Mesothelial cell of epicardium (in vitro differentiated cells): Measurements from ENCODE around the gene CGB1. TPM values are rescaled to one million over a fixed set of nuclear protein-coding genes. Genes with fewer than 3 reads are reported as not detected.
A peak's percentile ranks its signal among the peaks of the same experiment; 100 is the strongest.
"Not testable (repeated sequence)": the region's sequence is repeated elsewhere in the genome, so short reads cannot be mapped to it uniquely, and the experiment has no call there.

Experiments used
- DNase-seq, 2 experiments: peaks; one replicate each; pipeline ENCODE4 v3.0.0; 2021; ENCODE audit warnings: low spot score in 2 of 2; ENCODE audit not compliant: unreplicated experiment in 2 of 2
- H3K27ac Mint-ChIP-seq: 2 replicates; pipeline ENCODE4 v1.8.0; 2021; ENCODE audit warnings: mixed read lengths
- H3K27me3 Mint-ChIP-seq: 2 replicates; pipeline ENCODE4 v1.8.0; 2021; ENCODE audit warnings: low read depth, mixed read lengths
- H3K36me3 Mint-ChIP-seq: 2 replicates; pipeline ENCODE4 v1.8.0; 2021; ENCODE audit warnings: mixed read lengths
- H3K4me1 Mint-ChIP-seq: 2 replicates; pipeline ENCODE4 v1.8.0; 2021; ENCODE audit warnings: mixed read lengths
- H3K4me3 Mint-ChIP-seq: 2 replicates; pipeline ENCODE4 v1.8.0; 2021; ENCODE audit warnings: mild to moderate bottlenecking, moderate library complexity, mixed read lengths
- H3K9me3 Mint-ChIP-seq: 2 replicates; pipeline ENCODE4 v1.8.0; 2021; ENCODE audit warnings: mixed read lengths
- total RNA-seq: library from RNA; stranded (reverse); gene quantifications from 3 replicates; pipeline ENCODE4 v1.2.1, GENCODE V29; 2021
- TF ChIP-seq, protein P1 (sequence below): fragments of 200-600 bp; sonication (generic); IDR thresholded peaks from one replicate; pipeline ENCODE4 v1.5.0; 2021; ENCODE audit warnings: antibody characterized with exemption; ENCODE audit not compliant: unreplicated experiment

The CGB1 gene
- total RNA-seq, 1 donor from 2014 or later, result not detected

DNA sequence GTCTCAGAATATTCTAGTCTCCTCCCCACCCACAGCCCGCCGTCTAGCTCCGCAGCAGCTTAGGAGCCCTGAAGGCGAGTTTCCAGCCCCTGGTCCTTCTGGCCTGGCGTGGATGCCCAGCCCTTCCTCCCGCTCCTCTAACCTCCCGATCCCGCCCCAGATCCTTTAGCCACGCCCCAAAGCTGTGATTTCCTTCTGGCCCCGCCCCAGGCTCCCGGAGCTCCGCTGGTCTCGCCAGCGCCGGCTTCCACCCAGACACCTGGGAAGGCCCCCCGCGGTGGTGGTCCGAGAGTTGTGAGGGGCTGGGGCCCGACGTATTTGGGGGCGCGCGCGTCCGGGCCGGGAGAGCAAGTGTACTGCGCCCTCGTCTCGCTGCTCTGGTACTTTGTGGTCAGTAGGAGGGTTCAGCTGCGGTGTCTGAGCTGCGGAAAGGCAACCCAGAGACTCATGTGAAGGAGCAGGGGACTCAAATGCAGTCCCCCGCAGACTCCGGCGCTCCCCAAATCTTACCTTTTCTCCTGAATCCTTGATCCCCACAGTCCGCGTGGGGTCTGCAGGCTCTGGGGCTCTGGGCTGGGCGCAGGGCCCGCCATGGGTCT, 21.0 kb upstream of the CGB1 start, which contains the start of gene CGB7:
TSS of gene CGB7 (minus strand) at position 114 of the 599 bp plus-strand sequence. CDS start 2,374 bp downstream, outside the sequence.
- no peaks in the 10 kb centered on the region for H3K9me3 Mint-ChIP-seq
- H3K27ac Mint-ChIP-seq, result no peak within 1 kb of the TSS
- TF ChIP-seq, protein P1, sequence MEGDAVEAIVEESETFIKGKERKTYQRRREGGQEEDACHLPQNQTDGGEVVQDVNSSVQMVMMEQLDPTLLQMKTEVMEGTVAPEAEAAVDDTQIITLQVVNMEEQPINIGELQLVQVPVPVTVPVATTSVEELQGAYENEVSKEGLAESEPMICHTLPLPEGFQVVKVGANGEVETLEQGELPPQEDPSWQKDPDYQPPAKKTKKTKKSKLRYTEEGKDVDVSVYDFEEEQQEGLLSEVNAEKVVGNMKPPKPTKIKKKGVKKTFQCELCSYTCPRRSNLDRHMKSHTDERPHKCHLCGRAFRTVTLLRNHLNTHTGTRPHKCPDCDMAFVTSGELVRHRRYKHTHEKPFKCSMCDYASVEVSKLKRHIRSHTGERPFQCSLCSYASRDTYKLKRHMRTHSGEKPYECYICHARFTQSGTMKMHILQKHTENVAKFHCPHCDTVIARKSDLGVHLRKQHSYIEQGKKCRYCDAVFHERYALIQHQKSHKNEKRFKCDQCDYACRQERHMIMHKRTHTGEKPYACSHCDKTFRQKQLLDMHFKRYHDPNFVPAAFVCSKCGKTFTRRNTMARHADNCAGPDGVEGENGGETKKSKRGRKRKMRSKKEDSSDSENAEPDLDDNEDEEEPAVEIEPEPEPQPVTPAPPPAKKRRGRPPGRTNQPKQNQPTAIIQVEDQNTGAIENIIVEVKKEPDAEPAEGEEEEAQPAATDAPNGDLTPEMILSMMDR, result no peak
- peaks cover 18% of the 10 kb centered on the region for H3K4me1 Mint-ChIP-seq
- peak within 1 kb of the TSS; percentile 70 for H3K4me3 Mint-ChIP-seq
- DNase-seq, result peak in 1 of 2 experiments; percentile 61
- H3K36me3 Mint-ChIP-seq, result peaks cover 4% of the 10 kb centered on the region
- H3K27me3 Mint-ChIP-seq, result peaks cover 26% of the 10 kb centered on the region

DNA sequence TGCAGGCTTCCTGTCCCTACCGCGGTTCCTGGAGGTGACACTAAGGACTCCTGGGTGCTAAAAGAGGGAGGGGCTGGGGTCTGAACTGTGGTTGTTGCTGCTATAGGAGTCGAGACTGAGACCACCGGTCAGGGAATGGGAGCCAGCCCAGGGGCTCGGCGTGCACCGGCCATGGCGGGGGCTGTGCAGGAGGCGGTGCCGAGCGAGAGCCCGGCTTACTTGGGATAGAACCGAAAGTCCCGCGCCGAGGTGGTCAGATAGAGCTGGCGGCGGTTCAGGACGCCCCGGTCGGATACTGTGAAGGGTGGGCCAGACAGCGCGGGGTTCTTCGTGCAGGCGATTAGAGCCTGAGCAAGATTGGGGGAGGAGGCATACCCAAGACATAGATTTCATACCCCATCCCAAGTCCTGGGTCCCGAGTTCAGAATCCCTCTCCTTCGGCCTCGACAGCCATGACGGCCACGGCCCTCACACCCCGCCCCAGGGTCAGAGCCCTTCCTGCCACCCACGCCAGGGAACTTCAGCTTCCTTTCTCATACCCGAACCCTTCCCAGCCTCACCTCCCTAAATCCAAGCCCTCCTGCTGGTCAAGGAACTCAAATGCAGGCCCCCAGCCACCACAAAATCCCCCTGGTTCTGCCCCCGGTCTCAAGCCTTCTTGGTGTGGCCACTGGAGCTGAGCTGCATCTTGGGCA, 20.4 kb upstream of the CGB1 start:
- not testable (repeated sequence) for H3K36me3 Mint-ChIP-seq, DNase-seq, H3K9me3 Mint-ChIP-seq, H3K27ac Mint-ChIP-seq
- H3K4me3 Mint-ChIP-seq, result peak overlapping the region; percentile 70
- peaks cover 26% of the 10 kb centered on the region for H3K27me3 Mint-ChIP-seq
- peaks cover 18% of the 10 kb centered on the region for H3K4me1 Mint-ChIP-seq

DNA sequence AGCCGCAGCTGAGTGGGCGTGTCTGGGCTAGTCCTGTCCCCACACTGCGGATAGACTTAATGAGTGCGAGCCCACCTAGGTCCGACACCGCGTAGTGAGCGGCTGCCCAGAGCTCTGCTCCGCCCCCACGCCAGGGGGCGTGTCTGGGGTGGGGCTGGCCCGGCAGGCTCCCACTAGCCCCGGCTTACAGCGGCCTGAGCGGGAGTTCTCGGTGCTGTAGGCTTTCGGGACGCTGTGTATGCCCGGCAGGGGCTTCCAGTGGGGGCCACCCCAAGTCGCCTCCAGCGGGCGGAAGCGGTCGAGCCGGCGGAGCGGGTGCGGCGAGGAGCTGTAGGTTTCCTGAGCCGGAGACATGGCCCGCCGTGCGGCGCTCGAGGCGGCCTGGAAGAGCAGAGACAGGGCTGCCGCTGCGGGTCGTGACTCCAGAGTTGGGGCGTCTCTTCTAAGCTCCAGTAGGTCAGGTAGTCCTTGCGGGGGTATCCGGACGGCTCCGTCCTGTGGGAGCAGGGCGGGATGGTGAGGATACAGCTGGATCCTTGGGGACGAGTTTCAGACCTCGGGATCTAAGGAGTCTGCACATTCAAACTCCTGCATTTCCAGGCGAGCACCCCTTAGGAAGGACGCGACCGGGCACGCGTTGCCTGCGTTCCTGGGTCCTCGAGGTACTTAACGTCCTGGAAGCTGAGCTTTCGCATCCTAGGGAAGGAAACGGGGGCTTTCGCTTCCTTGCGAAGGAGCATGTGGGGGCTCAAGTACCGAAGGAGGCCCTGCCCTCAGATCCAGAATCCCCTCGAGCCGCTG, 19.6 kb upstream of the CGB1 start:
- TF ChIP-seq, protein P1, result peak; percentile 17
- peak overlapping the region; percentile 70 for H3K4me3 Mint-ChIP-seq
- no peaks in the 10 kb centered on the region for H3K9me3 Mint-ChIP-seq
- H3K4me1 Mint-ChIP-seq, result peaks cover 18% of the 10 kb centered on the region
- H3K27ac Mint-ChIP-seq, result no peak overlapping the region
- H3K36me3 Mint-ChIP-seq, result peaks cover 4% of the 10 kb centered on the region
- peaks cover 26% of the 10 kb centered on the region for H3K27me3 Mint-ChIP-seq
- peak in 1 of 2 experiments; percentile 72 for DNase-seq

DNA sequence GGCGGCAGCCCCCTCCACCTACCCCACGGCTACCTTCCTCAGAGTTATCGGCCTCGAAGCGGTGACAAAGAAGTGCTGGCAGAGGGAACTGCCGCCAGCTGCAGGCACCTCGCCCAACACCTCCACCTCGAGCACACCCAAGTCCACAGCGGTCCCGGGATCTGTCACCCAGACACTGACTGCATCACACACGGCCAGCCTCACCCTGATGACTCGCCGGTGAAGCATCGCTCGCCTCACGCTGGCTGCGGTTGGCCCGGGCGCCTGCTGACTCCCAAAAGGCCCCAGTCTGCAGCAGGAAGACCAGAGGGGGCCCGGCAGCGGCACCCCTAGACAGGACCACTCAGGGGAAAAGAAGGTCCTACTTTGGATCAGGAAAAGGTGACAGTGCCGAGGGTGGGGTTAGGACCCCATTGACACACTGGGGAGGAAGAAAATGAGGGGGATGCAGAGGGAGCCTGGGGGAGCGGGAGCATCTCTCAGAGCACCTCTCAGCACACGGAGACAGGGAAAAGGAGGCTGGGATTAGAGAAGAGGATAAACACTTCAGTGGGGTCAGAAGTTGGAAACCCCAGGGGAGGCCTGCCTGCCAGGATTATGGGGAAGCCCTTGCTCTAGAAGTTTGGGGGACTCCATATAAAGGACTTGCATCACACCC, 13.8 kb upstream of the CGB1 start:
- not testable (repeated sequence) for H3K27ac Mint-ChIP-seq, H3K4me1 Mint-ChIP-seq, DNase-seq, H3K9me3 Mint-ChIP-seq, H3K36me3 Mint-ChIP-seq, H3K27me3 Mint-ChIP-seq, H3K4me3 Mint-ChIP-seq

DNA sequence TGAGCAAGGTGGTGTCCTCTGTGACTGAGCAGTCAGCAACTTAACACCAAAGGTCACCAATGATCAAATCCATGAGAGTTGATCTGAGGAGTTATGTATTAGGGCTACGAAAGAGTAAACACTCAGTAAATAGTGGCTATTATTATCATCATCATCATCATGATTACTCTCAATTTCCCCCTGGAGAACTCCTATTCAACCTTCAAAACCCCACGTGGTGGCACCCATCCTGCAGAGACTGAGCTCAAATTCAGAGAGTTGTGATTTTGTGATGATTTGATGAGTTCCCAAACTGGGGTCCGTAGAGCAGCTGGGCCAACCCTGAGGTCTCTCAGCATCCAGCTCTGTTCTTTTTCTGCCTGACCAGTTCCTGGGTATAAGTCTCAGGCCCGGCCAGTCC, 13.1 kb upstream of the CGB1 start:
- not testable (repeated sequence) for H3K4me3 Mint-ChIP-seq, DNase-seq, H3K9me3 Mint-ChIP-seq, H3K36me3 Mint-ChIP-seq, H3K27me3 Mint-ChIP-seq, H3K27ac Mint-ChIP-seq, H3K4me1 Mint-ChIP-seq

DNA sequence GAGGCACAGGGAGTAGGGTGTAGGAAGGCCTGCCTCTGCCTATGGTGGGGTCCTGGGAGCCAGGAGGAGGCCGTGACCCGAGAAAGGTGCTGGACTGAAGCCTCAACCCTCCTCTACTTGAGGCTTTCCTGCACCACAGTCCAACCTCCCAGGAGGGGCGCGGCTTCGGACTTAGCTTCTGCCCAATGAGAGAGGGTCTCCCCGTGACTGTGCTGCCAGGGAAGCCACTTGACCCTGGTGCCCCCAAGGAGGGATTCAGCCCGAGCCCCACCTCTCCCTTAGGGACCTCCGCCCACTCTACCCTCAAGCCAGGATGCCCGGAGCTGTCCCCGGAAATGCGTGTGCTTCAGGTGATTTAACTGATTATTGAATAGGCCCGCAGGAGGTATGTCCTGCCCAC, 12.3 kb upstream of the CGB1 start, which contains the start of gene CGB8:
TSS of gene CGB8 (minus strand) at position 101 of the 400 bp plus-strand sequence. CDS start 372 bp downstream, outside the sequence.
- H3K4me1 Mint-ChIP-seq, H3K9me3 Mint-ChIP-seq, H3K36me3 Mint-ChIP-seq, H3K27ac Mint-ChIP-seq, H3K27me3 Mint-ChIP-seq, H3K4me3 Mint-ChIP-seq, DNase-seq: not testable (repeated sequence)

DNA sequence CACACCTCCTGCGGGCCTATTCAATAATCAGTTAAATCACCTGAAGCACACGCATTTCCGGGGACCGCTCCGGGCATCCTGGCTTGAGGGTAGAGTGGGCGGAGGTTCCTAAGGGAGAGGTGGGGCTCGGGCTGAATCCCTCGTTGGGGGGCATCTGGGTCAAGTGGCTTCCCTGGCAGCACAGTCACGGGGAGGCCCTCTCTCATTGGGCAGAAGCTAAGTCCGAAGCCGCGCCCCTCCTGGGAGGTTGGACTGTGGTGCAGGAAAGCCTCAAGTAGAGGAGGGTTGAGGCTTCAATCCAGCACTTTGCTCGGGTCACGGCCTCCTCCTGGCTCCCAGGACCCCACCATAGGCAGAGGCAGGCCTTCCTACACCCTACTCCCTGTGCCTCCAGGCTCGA, 6.9 kb upstream of the CGB1 start, which contains the start of gene CGB5:
TSS of gene CGB5 (plus strand) at position 301 of the 400 bp plus-strand sequence. CDS start 362 bp downstream, outside the sequence.
- not testable (repeated sequence) for DNase-seq, H3K36me3 Mint-ChIP-seq, H3K4me1 Mint-ChIP-seq, H3K27ac Mint-ChIP-seq, H3K9me3 Mint-ChIP-seq, H3K4me3 Mint-ChIP-seq, H3K27me3 Mint-ChIP-seq

DNA sequence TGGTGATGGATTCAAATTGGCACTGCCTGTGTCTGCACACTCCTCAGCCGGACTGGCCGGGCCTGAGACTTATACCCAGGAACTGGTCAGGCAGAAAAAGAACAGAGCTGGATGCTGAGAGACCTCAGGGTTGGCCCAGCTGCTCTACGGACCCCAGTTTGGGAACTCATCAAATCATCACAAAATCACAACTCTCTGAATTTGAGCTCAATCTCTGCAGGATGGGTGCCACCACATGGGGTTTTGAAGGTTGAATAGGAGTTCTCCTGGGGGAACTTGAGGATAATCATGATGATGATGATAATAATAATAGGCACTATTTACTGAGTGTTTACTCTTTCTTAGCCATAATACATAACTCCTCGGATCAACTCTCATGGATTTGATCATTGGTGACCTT, 6.0 kb upstream of the CGB1 start:
- not testable (repeated sequence) for DNase-seq, H3K4me1 Mint-ChIP-seq

More for the DNA sequence above, 6.0 kb upstream of the CGB1 start:
- not testable (repeated sequence) for H3K36me3 Mint-ChIP-seq, H3K9me3 Mint-ChIP-seq, H3K27me3 Mint-ChIP-seq, H3K27ac Mint-ChIP-seq, H3K4me3 Mint-ChIP-seq
